Heart right ventricle (tissue), 16 donors: Measurements from ENCODE around the gene BRD3OS. TPM values are rescaled to one million over a fixed set of nuclear protein-coding genes. Genes with fewer than 3 reads are reported as not detected.

Experiments
- ATAC-seq, 8 donors: fragments of 200-7000 bp; cut with Tn5 transposase; one replicate each; pipeline ENCODE4 v1.9.1; 2020; ENCODE audit warnings: mild to moderate bottlenecking in 8 of 8, moderate library complexity in 8 of 8, moderate number of reproducible peaks in 1 of 8
- DNase-seq, 2 donors: peaks; one replicate each; pipeline ENCODE4 v3.0.0-alpha.2; 2020
- H3K27ac ChIP-seq, 10 donors: fragments of 200-600 bp; sonication (generic) in 2 of 10; one replicate each; pipeline versions ENCODE4 v1.5.0 to v1.8.0; 2020 to 2022; ENCODE audit warnings: mild to moderate bottlenecking in 3 of 10
- H3K27me3 ChIP-seq, 7 donors: fragments of 200-600 bp; one replicate each; pipeline ENCODE4 v1.8.0; 2021 to 2022; ENCODE audit warnings: mild to moderate bottlenecking in 2 of 7
- H3K36me3 ChIP-seq, 9 donors: fragments of 200-600 bp; sonication (generic) in 1 of 9; one replicate each; pipeline versions ENCODE4 v1.5.0 to v1.8.0; 2020 to 2022; ENCODE audit warnings: mild to moderate bottlenecking in 2 of 9
- H3K4me1 ChIP-seq, 9 donors: fragments of 200-600 bp; sonication (generic) in 1 of 9; one replicate each; pipeline versions ENCODE4 v1.5.0 to v1.8.0; 2020 to 2022; ENCODE audit warnings: mild to moderate bottlenecking in 4 of 9
- H3K4me3 ChIP-seq, 10 donors: fragments of 200-600 bp; sonication (generic) in 2 of 10; one replicate each; pipeline versions ENCODE4 v1.5.0 to v1.8.0; 2020 to 2022; ENCODE audit warnings: mild to moderate bottlenecking in 7 of 10, moderate library complexity in 2 of 10
- H3K9me3 ChIP-seq, 11 donors: fragments of 200-600 bp in 10 of 11; sonication (generic) in 2 of 11; one replicate each; pipeline versions ENCODE4 v1.5.0 to v1.8.0; 2013 to 2022; ENCODE audit warnings: mild to moderate bottlenecking in 2 of 11, control low read depth in 1 of 11, moderate library complexity in 1 of 11
- CTCF ChIP-seq, 9 donors: fragments of 200-600 bp; sonication (generic) in 2 of 9; IDR thresholded peaks; one replicate each; pipeline versions ENCODE4 v1.5.0 to v1.8.0; 2021 to 2022; ENCODE audit warnings: antibody characterized with exemption in 9 of 9, mild to moderate bottlenecking in 5 of 9, moderate library complexity in 1 of 9
- WGBS, 2 donors: extraction: QIAGEN DNeasy Blood & Tissue Kit; methylation state at CpG; one replicate each; pipeline ENCODE4 v1.1.7; 2013; ENCODE audit warnings: inconsistent platforms in 1 of 2; 5-methylcytosine and 5-hydroxymethylcytosine counted together
- intact Hi-C, 10 donors: fragments of 100-400 bp; cut with DNase I; formaldehyde crosslinking; loops; one replicate each; pipeline versions ENCODE4 v1.11.1 to v1.14.2; 2022
- polyA plus RNA-seq, 2 donors: library from polyadenylated mRNA; stranded (reverse); fragments of 200-250 nt; gene quantifications; one replicate each; pipeline ENCODE4 v1.2.3, GENCODE V29; 2013
- total RNA-seq, 10 donors: library from RNA; stranded (reverse); fragmentation: NEBNext Ultra II Directional in 3 of 10; extraction: Animal tissue kit (Norgen Biotek cat#: 25700) in 3 of 10; gene quantifications; one replicate each; pipeline versions ENCODE4 v1.2.1 to v1.2.4, GENCODE V29; 2021 to 2023
- donor health status: Arrhythmogenic right ventricular cardiomyopathy.
- donor health status: ischemic (EF 13 %, LVEDD 7.1; RV severe dilation, severe dysfunction).
- donor health status: healthy with polysubstance abuse.
- donor health status: DM: no; HTN: yes; CAD: no.
- donor health status: DM: no; HTN: no; CAD: no.
- donor health status: ischemic (EF 25% LVEDD 6.9; RV normal size, moderate dysfunction).
- donor health status: ischemic (EF 25% LVEDD 5.7; RV mildly dilated, moderate dysfunction).
- donor health status: healthy.
- donor health status: DM: yes; HTN: yes; CAD: no.
- donor health status: Ischemic cardiomyopathy.
- donor health status: ischemic (EF 35%, LVEDD 5.7; RV mildly dilated, moderate dysfunction).
- donor health status: nonischemic (EF 11% LVEDD 7.7; RV severe dilation, severe dysfunction).
- donor health status: DM: yes; HTN: yes; CAD: no.
- donor health status: PGD.
- donor health status: ischemic (EF 29% LVEDD 5.4; RV normal size, mild dysfunction).
- donor health status: nonischemic (EF 23%, LVEDD 6.1; RV moderate dilation, normal function).

Gene BRD3OS
- total and polyA plus RNA-seq, 12 donors = 4.1 to 11.6 (median 7.0) TPM

- no peak overlapping the region for H3K4me3 ChIP-seq
- no peaks in the 10 kb centered on the region for H3K27me3 ChIP-seq
- peaks cover 0 to 100% (median 73%) of the 10 kb centered on the region in 9 donors for H3K36me3 ChIP-seq
- no peak for TF ChIP-seq CTCF (IDR thresholded peaks at IDR 0.05)
- WGBS, 2 donors = 95% methylated on average over 53 of the region's 53 CpGs
- peaks cover 0 to 25% (median 17%) of the 10 kb centered on the region in 9 donors for H3K4me1 ChIP-seq
- H3K9me3 ChIP-seq = no peaks in the 10 kb centered on the region
- DNase-seq (peak in 1 of 2 donors; percentile 17), ATAC-seq (no peak)
- no peak overlapping the region for H3K27ac ChIP-seq
- intact Hi-C loops = no loop called here
Measured at GRCh38 chr9:134047868-134048581, 22.7 kb downstream of the BRD3OS start.

GRCh38 chr9:134048582-134048968, 23.3 kb downstream of the BRD3OS start:
- peak in 1 of 2 donors; percentile 5 for DNase-seq
- Histone ChIP-seq H3K4me1 (peaks cover 0 to 25% (median 17%) of the 10 kb centered on the region in 9 donors), H3K36me3 (peaks cover 0 to 100% (median 76%) of the 10 kb centered on the region in 9 donors), H3K27me3 (no peaks in the 10 kb centered on the region), H3K27ac (peak overlapping the region in 4 of 10 donors; percentile 3 to 56 (median 12)), H3K9me3 (no peaks in the 10 kb centered on the region), H3K4me3 (no peak overlapping the region)
- WGBS, 2 donors = 85 to 92% methylated on average over 12 of the region's 12 CpGs
- intact Hi-C loops = no loop called here
- no peak for TF ChIP-seq CTCF (IDR thresholded peaks at IDR 0.05)
- peak in 1 of 8 donors; percentile 1 for ATAC-seq

GRCh38 chr9:134049236-134049635, 24.0 kb downstream of the BRD3OS start:
- peaks cover 0 to 25% (median 17%) of the 10 kb centered on the region in 9 donors for H3K4me1 ChIP-seq
- peaks cover 0 to 93% (median 72%) of the 10 kb centered on the region in 9 donors for H3K36me3 ChIP-seq
- peak overlapping the region in 4 of 10 donors; percentile 28 to 56 (median 42) for H3K27ac ChIP-seq
- intact Hi-C loops = no loop called here
- DNase-seq (peak; percentile 75 to 78), ATAC-seq (peak; percentile 71 to 95 (median 88))
- H3K27me3 ChIP-seq = no peaks in the 10 kb centered on the region
- H3K9me3 ChIP-seq = no peaks in the 10 kb centered on the region
- H3K4me3 ChIP-seq = no peak overlapping the region
- 50 to 69% methylated on average over 20 of the region's 20 CpGs for WGBS, 2 donors
- no peak for TF ChIP-seq CTCF (IDR thresholded peaks at IDR 0.05)

- H3K27me3 ChIP-seq = no peaks in the 10 kb centered on the region
- WGBS, 2 donors = 85 to 90% methylated on average over 28 of the region's 28 CpGs
- TF ChIP-seq CTCF (IDR thresholded peaks at IDR 0.05) = no peak
- no peaks in the 10 kb centered on the region for H3K9me3 ChIP-seq
- intact Hi-C loops = no loop called here
- ATAC-seq = peak in 1 of 8 donors; percentile 20
- peaks cover 0 to 86% (median 66%) of the 10 kb centered on the region in 9 donors for H3K36me3 ChIP-seq
- no peak overlapping the region for H3K4me3 ChIP-seq
- DNase-seq = peak in 1 of 2 donors; percentile 6
- H3K4me1 ChIP-seq = peaks cover 0 to 29% (median 19%) of the 10 kb centered on the region in 9 donors
- H3K27ac ChIP-seq = peak overlapping the region in 3 of 10 donors; percentile 28 to 56 (median 44)
Measured at GRCh38 chr9:134049772-134050588, 24.7 kb downstream of the BRD3OS start.
